HL-60/S4 (cell line): ENCODE results near the gene SLC1A2.

Experiments used
- in situ Hi-C: fragments of 300-500 bp; cut with MboI; formaldehyde crosslinking; loops from 2 replicates; pipeline ENCODE4 v1.14.3; 2022; ENCODE audit warnings: low sequenced_read_pairs

SLC1A2 gene

GRCh38 chr11:35305670-35306382, 113.5 kb downstream of the SLC1A2 start:
- in situ Hi-C loops, result no loop called here

- in situ Hi-C loops, result no loop called here
Measured at GRCh38 chr11:35304900-35305460, 114.4 kb downstream of the SLC1A2 start.

- in situ Hi-C loops, result no loop called here
Measured at GRCh38 chr11:35304386-35304775, 115.0 kb downstream of the SLC1A2 start.

- in situ Hi-C loops, result no loop called here
Measured at GRCh38 chr11:35303596-35304385, 115.6 kb downstream of the SLC1A2 start.

- in situ Hi-C loops, result no loop called here
Measured at GRCh38 chr11:35302398-35302797, 117.0 kb downstream of the SLC1A2 start.

- in situ Hi-C loops, result no loop called here
Measured at GRCh38 chr11:35298369-35298768, 121.0 kb downstream of the SLC1A2 start.

- in situ Hi-C loops, result no loop called here
Measured at GRCh38 chr11:35295751-35296150, 123.6 kb downstream of the SLC1A2 start.

- in situ Hi-C loops, result no loop called here
Measured at GRCh38 chr11:35293699-35294098, 125.7 kb downstream of the SLC1A2 start.

- in situ Hi-C loops, result no loop called here
Measured at GRCh38 chr11:35293035-35293434, 126.3 kb downstream of the SLC1A2 start.

GRCh38 chr11:35292279-35292678, 127.1 kb downstream of the SLC1A2 start:
- in situ Hi-C loops, result no loop called here

GRCh38 chr11:35290876-35291275, 128.5 kb downstream of the SLC1A2 start:
- in situ Hi-C loops, result no loop called here

- in situ Hi-C loops, result no loop called here
Measured at GRCh38 chr11:35289821-35290220, 129.5 kb downstream of the SLC1A2 start.

GRCh38 chr11:35288817-35289541, 130.4 kb downstream of the SLC1A2 start:
- in situ Hi-C loops, result no loop called here

- in situ Hi-C loops, result no loop called here
Measured at GRCh38 chr11:35288309-35288708, 131.0 kb downstream of the SLC1A2 start.

- in situ Hi-C loops, result no loop called here
Measured at GRCh38 chr11:35287344-35287890, 131.9 kb downstream of the SLC1A2 start.

- in situ Hi-C loops, result no loop called here
Measured at GRCh38 chr11:35286126-35286525, 133.2 kb downstream of the SLC1A2 start.

GRCh38 chr11:35285471-35285870, 133.9 kb downstream of the SLC1A2 start:
- in situ Hi-C loops, result no loop called here

GRCh38 chr11:35282221-35282882, 137.0 kb downstream of the SLC1A2 start:
- in situ Hi-C loops, result no loop called here

- in situ Hi-C loops, result no loop called here
Measured at GRCh38 chr11:35281169-35281688, 138.1 kb downstream of the SLC1A2 start.

GRCh38 chr11:35280727-35281126, 138.6 kb downstream of the SLC1A2 start:
- in situ Hi-C loops, result no loop called here
